ENCODE results near the gene EIF3A. TPM values are rescaled to one million over a fixed set of nuclear protein-coding genes. Genes with fewer than 3 reads are reported as not detected.

EIF3A gene
- polyA plus RNA-seq, 1 donor from 2014 or later = 38.6 TPM

DNA sequence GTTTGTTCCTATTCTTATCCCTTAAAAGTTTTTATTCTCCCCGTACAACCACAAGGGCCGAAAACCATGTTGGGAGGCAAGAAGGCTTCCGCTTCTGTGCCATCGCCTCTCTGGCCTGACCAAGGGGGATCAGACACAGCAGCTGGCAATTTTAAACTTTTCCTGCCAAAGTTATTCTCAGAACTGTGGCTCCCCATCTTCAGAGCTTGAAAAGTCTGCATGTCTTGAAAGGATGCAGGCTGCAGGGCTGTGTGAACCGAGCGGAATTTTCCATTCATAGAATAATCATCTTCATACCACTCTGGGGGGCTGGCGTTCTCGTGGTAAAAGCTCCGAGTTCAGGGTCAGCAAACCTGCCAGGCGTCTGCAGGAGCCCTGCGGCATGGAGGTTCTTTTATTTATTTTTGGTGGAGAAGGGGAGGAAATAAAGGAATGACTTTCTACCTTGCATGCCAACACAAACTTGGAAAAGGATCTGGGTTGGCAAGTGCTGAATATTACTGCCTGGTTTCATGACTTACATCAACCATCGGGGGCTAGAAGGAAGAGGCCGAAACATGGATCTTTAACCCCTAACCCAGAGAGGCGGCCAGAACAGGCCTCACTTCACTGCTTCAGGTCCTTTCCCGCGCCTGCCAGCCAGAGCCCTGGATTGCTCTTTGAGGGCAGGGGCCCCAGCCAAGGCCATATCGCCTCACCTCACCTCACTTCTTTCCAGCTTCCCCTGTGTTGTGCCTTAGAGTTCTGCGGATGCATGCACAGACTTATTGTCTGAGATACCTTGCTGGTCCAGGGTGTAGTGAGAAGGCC is 54.1 kb downstream of the EIF3A start:
- no peak overlapping the region for H2AFZ ChIP-seq (ENCODE audit: low read depth, low read length)
- H4K20me1 ChIP-seq (ENCODE audit: insufficient read depth) = peaks cover 4% of the 10 kb centered on the region
- no peaks in the 10 kb centered on the region for H3K27me3 ChIP-seq (ENCODE audit: insufficient read depth, low read depth, low read length)
- H3K4me3 ChIP-seq (ENCODE audit: low read length) = no peak overlapping the region
- no peaks in the 10 kb centered on the region for H3K36me3 ChIP-seq (ENCODE audit: insufficient read depth, low read length)
- H3K9me2 ChIP-seq (ENCODE audit: insufficient read depth, low read length) = no peaks in the 10 kb centered on the region
- no peak overlapping the region for H3K4me2 ChIP-seq (ENCODE audit: low read length)
- no peak overlapping the region for H3K9ac ChIP-seq (ENCODE audit: low read length)
- H3K9me3 ChIP-seq (ENCODE audit: low read length) = no peaks in the 10 kb centered on the region
- TF ChIP-seq, protein P1, sequence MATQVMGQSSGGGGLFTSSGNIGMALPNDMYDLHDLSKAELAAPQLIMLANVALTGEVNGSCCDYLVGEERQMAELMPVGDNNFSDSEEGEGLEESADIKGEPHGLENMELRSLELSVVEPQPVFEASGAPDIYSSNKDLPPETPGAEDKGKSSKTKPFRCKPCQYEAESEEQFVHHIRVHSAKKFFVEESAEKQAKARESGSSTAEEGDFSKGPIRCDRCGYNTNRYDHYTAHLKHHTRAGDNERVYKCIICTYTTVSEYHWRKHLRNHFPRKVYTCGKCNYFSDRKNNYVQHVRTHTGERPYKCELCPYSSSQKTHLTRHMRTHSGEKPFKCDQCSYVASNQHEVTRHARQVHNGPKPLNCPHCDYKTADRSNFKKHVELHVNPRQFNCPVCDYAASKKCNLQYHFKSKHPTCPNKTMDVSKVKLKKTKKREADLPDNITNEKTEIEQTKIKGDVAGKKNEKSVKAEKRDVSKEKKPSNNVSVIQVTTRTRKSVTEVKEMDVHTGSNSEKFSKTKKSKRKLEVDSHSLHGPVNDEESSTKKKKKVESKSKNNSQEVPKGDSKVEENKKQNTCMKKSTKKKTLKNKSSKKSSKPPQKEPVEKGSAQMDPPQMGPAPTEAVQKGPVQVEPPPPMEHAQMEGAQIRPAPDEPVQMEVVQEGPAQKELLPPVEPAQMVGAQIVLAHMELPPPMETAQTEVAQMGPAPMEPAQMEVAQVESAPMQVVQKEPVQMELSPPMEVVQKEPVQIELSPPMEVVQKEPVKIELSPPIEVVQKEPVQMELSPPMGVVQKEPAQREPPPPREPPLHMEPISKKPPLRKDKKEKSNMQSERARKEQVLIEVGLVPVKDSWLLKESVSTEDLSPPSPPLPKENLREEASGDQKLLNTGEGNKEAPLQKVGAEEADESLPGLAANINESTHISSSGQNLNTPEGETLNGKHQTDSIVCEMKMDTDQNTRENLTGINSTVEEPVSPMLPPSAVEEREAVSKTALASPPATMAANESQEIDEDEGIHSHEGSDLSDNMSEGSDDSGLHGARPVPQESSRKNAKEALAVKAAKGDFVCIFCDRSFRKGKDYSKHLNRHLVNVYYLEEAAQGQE (IDR thresholded peaks at IDR 0.05; ENCODE audit: borderline replicate concordance) = no peak
- TF ChIP-seq MXI1 (conservative IDR thresholded peaks at IDR 0.05; ENCODE audit: poor library complexity, severe bottlenecking) = no peak
- no peak for TF ChIP-seq RAD21 (conservative IDR thresholded peaks at IDR 0.05)
- TF ChIP-seq TAF1 (IDR thresholded peaks at IDR 0.05; ENCODE audit: low read depth) = no peak
- TF ChIP-seq POLR2AphosphoS5 (IDR thresholded peaks at IDR 0.05) = no peak
- no peak for TF ChIP-seq EZH2 (IDR thresholded peaks at IDR 0.05; ENCODE audit: borderline replicate concordance, insufficient read depth, low read length, poor library complexity, severe bottlenecking)
- TF ChIP-seq, protein P2, sequence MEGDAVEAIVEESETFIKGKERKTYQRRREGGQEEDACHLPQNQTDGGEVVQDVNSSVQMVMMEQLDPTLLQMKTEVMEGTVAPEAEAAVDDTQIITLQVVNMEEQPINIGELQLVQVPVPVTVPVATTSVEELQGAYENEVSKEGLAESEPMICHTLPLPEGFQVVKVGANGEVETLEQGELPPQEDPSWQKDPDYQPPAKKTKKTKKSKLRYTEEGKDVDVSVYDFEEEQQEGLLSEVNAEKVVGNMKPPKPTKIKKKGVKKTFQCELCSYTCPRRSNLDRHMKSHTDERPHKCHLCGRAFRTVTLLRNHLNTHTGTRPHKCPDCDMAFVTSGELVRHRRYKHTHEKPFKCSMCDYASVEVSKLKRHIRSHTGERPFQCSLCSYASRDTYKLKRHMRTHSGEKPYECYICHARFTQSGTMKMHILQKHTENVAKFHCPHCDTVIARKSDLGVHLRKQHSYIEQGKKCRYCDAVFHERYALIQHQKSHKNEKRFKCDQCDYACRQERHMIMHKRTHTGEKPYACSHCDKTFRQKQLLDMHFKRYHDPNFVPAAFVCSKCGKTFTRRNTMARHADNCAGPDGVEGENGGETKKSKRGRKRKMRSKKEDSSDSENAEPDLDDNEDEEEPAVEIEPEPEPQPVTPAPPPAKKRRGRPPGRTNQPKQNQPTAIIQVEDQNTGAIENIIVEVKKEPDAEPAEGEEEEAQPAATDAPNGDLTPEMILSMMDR (IDR thresholded peaks at IDR 0.05; ENCODE audit: poor library complexity, severe bottlenecking) = no peak
- TF ChIP-seq SMC3 (conservative IDR thresholded peaks at IDR 0.05; ENCODE audit: poor library complexity) = no peak
- no peak for TF ChIP-seq EP300 (conservative IDR thresholded peaks at IDR 0.05; ENCODE audit: poor library complexity, severe bottlenecking)
- no peak overlapping the region for H3K27ac ChIP-seq (ENCODE audit: low read length)
- no peaks in the 10 kb centered on the region for H3F3A ChIP-seq (ENCODE audit: insufficient read depth, low read length, poor library complexity, severe bottlenecking)
- no peaks in the 10 kb centered on the region for H3K79me2 ChIP-seq (replicated peaks; ENCODE audit: insufficient read depth, low read length)

DNA sequence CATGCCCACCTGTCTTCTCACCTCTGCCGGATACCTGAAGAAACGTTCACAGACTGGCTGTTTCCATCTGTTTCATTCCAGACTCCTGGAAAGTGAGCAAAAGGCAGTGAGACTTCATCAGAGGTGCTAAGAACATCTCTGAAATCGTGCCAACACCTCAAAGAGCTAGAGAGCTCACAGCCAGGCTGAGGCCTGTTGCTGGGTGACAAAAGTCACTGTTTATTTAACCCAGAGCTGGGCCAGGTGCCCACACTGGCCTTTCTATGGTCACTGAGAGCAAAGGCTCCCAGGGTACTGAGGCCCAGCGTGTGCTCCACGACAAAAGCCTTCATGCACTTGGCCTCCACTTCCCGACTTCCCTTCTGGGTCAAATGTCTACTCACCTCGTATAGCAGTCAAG is 54.8 kb downstream of the EIF3A start:
- Histone ChIP-seq H4K20me1 (ENCODE audit: insufficient read depth) (no peaks in the 10 kb centered on the region), H3K9ac (ENCODE audit: low read length) (no peak overlapping the region), H2AFZ (ENCODE audit: low read depth, low read length) (no peak overlapping the region), H3F3A (ENCODE audit: insufficient read depth, low read length, poor library complexity, severe bottlenecking) (no peaks in the 10 kb centered on the region), H3K36me3 (ENCODE audit: insufficient read depth, low read length) (no peaks in the 10 kb centered on the region), H3K27ac (ENCODE audit: low read length) (no peak overlapping the region), H3K27me3 (ENCODE audit: insufficient read depth, low read depth, low read length) (no peaks in the 10 kb centered on the region), H3K79me2 (replicated peaks; ENCODE audit: insufficient read depth, low read length) (no peaks in the 10 kb centered on the region), H3K4me3 (ENCODE audit: low read length) (no peak overlapping the region), H3K4me2 (ENCODE audit: low read length) (no peak overlapping the region), H3K9me2 (ENCODE audit: insufficient read depth, low read length) (no peaks in the 10 kb centered on the region), H3K9me3 (ENCODE audit: low read length) (no peaks in the 10 kb centered on the region)
- TF ChIP-seq MXI1 (conservative IDR thresholded peaks at IDR 0.05; ENCODE audit: poor library complexity, severe bottlenecking) (no peak), SMC3 (conservative IDR thresholded peaks at IDR 0.05; ENCODE audit: poor library complexity) (no peak), POLR2AphosphoS5 (IDR thresholded peaks at IDR 0.05) (no peak), RAD21 (conservative IDR thresholded peaks at IDR 0.05) (no peak), EP300 (conservative IDR thresholded peaks at IDR 0.05; ENCODE audit: poor library complexity, severe bottlenecking) (no peak), TAF1 (IDR thresholded peaks at IDR 0.05; ENCODE audit: low read depth) (no peak), EZH2 (IDR thresholded peaks at IDR 0.05; ENCODE audit: borderline replicate concordance, insufficient read depth, low read length, poor library complexity, severe bottlenecking) (no peak)
- TF ChIP-seq, protein P2 (IDR thresholded peaks at IDR 0.05; ENCODE audit: poor library complexity, severe bottlenecking) = no peak
- TF ChIP-seq, protein P1 (IDR thresholded peaks at IDR 0.05; ENCODE audit: borderline replicate concordance) = no peak
